Panc1 (cell line): ENCODE results near the gene PARP16.

Experiments used
- POLR2AphosphoS5 ChIP-seq: IDR thresholded peaks from 2 replicates; pipeline ENCODE4 v1.6.1; 2012; ENCODE audit warnings: mild to moderate bottlenecking, low read depth, low read length, moderate library complexity
- SIN3A ChIP-seq: IDR thresholded peaks from 2 replicates; pipeline ENCODE4 v1.6.1; 2012; ENCODE audit warnings: low read depth, mild to moderate bottlenecking, low read length, moderate library complexity, borderline replicate concordance; ENCODE audit not compliant: insufficient read depth
- TCF7L2 ChIP-seq: IDR thresholded peaks from 2 replicates; pipeline ENCODE4 v1.6.1; 2011; ENCODE audit warnings: mild to moderate bottlenecking, low read depth, low read length, inconsistent platforms
- TF ChIP-seq, protein P1 (sequence below): fragments of 450-650 bp; IDR thresholded peaks from 2 replicates; pipeline ENCODE4 v1.5.1; 2017; ENCODE audit warnings: mild to moderate bottlenecking

GRCh38 chr15:65278480-65278879 is 8.2 kb downstream of the PARP16 start:
- TF ChIP-seq, protein P1, sequence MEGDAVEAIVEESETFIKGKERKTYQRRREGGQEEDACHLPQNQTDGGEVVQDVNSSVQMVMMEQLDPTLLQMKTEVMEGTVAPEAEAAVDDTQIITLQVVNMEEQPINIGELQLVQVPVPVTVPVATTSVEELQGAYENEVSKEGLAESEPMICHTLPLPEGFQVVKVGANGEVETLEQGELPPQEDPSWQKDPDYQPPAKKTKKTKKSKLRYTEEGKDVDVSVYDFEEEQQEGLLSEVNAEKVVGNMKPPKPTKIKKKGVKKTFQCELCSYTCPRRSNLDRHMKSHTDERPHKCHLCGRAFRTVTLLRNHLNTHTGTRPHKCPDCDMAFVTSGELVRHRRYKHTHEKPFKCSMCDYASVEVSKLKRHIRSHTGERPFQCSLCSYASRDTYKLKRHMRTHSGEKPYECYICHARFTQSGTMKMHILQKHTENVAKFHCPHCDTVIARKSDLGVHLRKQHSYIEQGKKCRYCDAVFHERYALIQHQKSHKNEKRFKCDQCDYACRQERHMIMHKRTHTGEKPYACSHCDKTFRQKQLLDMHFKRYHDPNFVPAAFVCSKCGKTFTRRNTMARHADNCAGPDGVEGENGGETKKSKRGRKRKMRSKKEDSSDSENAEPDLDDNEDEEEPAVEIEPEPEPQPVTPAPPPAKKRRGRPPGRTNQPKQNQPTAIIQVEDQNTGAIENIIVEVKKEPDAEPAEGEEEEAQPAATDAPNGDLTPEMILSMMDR, result no peak
- TF ChIP-seq SIN3A, result no peak
- no peak for TF ChIP-seq POLR2AphosphoS5
- TF ChIP-seq TCF7L2, result no peak
